ENCODE data around the gene ESYT2. TPM values are rescaled to one million over a fixed set of nuclear protein-coding genes. Genes with fewer than 3 reads are reported as not detected.
"Not testable (repeated sequence)": the region's sequence is repeated elsewhere in the genome, so short reads cannot be mapped to it uniquely, and the experiment has no call there.

ESYT2 gene
- total and polyA plus RNA-seq, 2 of the 4 experiments (the other 2 are of a cell fraction) = 26.7 to 69.9 TPM

DNA sequence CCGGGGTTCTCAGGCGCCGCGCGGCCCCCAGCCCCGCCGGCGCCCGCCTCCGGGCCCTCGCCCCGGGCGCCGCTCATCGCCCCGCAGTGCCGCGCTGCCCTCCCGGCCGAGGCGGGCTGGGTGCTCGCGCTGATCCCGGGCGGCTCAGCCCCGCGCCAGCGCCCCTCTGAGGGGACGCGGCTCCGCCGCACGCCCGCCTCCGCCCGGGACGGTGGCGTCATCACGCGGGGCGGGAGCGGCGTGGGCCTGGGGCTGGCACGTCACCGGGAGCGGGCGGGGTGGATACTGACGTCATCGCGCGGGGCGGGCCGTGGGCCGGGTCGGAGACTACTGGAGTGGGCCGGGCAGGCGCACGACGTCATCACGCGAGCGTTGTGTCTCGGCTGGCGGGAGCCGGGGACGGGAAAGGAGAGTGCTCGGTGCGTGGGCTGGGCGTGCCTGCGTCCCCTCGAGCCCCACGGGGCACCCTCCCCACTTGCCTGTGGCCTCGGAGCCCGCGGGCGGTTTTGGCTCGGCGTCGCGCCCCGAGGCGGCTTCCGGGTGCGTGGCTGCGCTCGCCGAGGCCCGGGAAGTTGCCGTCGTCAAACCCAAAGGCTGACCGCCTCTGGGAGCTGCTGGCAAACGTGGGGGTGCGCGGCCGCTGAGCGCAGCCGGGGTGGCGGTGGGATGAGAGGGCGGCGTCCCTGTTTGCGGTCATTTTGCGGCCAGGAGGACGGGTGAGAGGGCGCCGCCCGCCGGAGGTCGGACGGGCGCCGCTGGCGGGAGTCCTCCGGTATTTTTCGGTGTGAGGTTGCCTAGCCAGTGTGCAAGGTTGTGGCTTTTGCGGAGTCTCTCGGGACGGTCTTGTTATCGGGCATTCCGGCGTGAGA is at the start of gene ESYT2 (continued):
- 0 out of 2 replicates have a peak, but pooled peaks have one; percentile 23 for TF ChIP-seq CHD1 (IDR thresholded peaks at IDR 0.05; ENCODE audit: low read depth, low read length)
- TF ChIP-seq POLR2A (IDR thresholded peaks at IDR 0.05; ENCODE audit: low read depth, low read length) = peak; percentile 94
- peak; percentile 68 for TF ChIP-seq FOS (IDR thresholded peaks at IDR 0.05; ENCODE audit: low read depth, low read length)
- peak; percentile 52; the same call in 1 of the 2 replicates for TF ChIP-seq MXI1 (IDR thresholded peaks at IDR 0.05; ENCODE audit: borderline replicate concordance, low read depth, low read length)

DNA sequence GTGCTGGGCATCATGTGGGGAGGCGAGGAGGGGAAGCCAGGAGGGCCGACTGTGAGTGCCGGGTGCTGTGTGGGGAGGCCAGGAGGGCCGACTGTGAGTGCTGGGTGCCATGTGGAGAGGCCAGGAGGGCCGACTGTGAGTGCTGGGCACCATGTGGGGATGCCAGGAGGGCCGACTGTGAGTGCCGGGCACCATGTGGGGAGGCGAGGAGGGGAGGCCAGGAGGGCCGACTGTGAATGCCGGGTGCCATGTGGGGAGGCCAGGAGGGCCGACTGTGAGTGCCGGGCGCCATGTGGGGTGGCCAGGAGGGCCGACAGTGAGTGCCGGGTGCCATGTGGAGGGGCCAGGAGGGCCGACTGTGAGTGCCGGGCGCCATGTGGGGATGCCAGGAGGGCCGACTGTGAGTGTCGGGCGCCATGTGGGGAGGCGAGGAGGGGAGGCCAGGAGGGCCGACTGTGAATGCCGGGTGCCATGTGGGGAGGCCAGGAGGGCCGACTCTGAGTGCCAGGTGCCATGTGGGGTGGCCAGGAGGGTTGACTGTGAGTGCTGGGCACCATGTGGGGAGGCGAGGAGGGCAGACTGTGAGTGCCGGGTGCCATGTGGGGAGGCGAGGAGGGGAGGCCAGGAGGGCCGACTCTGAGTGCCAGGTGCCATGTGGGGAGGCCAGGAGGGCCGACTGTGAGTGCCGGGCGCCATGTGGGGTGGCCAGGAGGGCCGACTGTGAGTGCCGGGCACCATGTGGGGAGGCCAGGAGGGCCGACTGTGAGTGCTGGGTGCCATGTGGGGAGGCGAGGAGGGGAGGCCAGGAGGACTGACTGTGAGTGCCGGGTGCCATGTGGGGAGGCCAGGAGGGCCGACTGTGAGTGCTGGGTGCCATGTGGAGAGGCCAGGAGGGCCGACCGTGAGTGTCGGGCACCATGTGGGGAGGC is 49.1 kb upstream of the ESYT2 start:
- H3K4me1 ChIP-seq (ENCODE audit: control insufficient read depth, insufficient read depth, low read length); H3K79me1 ChIP-seq (ENCODE audit: low read depth in 1 of 2, low read length in 2 of 2); CTCF ChIA-PET; H3K4me3 ChIP-seq (ENCODE audit: insufficient read depth, low read depth, low read length); H3K9me3 ChIP-seq (ENCODE audit: control insufficient read depth, insufficient read depth, low read length); H2BK5ac ChIP-seq (ENCODE audit: low read depth, low read length, poor library complexity, severe bottlenecking); H2BK15ac ChIP-seq (ENCODE audit: low read depth, low read length); H2BK120ac ChIP-seq (ENCODE audit: low read depth, low read length); H3K4ac ChIP-seq (ENCODE audit: low read depth, low read length); H3K23ac ChIP-seq (ENCODE audit: low read depth, low read length); H2AK5ac ChIP-seq (ENCODE audit: low read depth, low read length); H3K9ac ChIP-seq (ENCODE audit: low read depth, low read length); H3K27ac ChIP-seq (ENCODE audit: insufficient read depth, low read length); H4K8ac ChIP-seq (ENCODE audit: low read depth in 2 of 2, low read length in 2 of 2); H4K91ac ChIP-seq (ENCODE audit: insufficient read depth, low read depth, low read length); BruUV-seq (replicated peaks); H4K5ac ChIP-seq (ENCODE audit: low read depth, low read length); POLR2A ChIA-PET (ENCODE audit: unreplicated experiment); H3K27me3 ChIP-seq (ENCODE audit: control insufficient read depth, insufficient read depth, low read length); H3K56ac ChIP-seq (ENCODE audit: extremely low read depth, insufficient read depth, low read length); ATAC-seq (ENCODE audit: low read depth); in situ Hi-C loops (cut with MboI; ENCODE audit: low sequenced_read_pairs); H3K18ac ChIP-seq (ENCODE audit: low read depth, low read length); H3K4me2 ChIP-seq (ENCODE audit: low read depth, low read length); H2AFZ ChIP-seq (replicated peaks; ENCODE audit: low read length, poor library complexity); H3K14ac ChIP-seq (replicated peaks; ENCODE audit: low read depth, low read length); H4K20me1 ChIP-seq (ENCODE audit: insufficient read depth, low read length); H3K9me1 ChIP-seq (ENCODE audit: insufficient read depth, low read length); H2BK20ac ChIP-seq (ENCODE audit: low read depth, low read length); intact Hi-C loops (cut with micrococcal nuclease); DNase-seq; H2AK9ac ChIP-seq (replicated peaks; ENCODE audit: low read depth, low read length, poor library complexity); dilution Hi-C loops (cut with HindIII; ENCODE audit: low sequenced_read_pairs, unreplicated experiment): not testable (repeated sequence)
- 94% methylated on average over 22 of the region's 41 CpGs; no CpG with 5 or more reads in 1 of the 2 experiments for WGBS, 2 experiments (ENCODE audit: extremely low coverage in 2 of 2, insufficient read length in 1 of 2)
- H3K36me3 ChIP-seq (ENCODE audit: control insufficient read depth, insufficient read depth, low read length) = peaks cover 34% of the 10 kb centered on the region
